Breast epithelium (tissue), 3 donors: ENCODE results near the gene AIG1.

Experiments used
- POLR2A ChIP-seq: fragments of 450-650 bp; IDR thresholded peaks from one replicate; pipeline ENCODE4 v1.6.1; 2016; ENCODE audit warnings: antibody characterized with exemption, mild to moderate bottlenecking, moderate library complexity
- POLR2AphosphoS5 ChIP-seq, 3 donors: sonication (generic); formaldehyde crosslinking; IDR thresholded peaks; one replicate each; pipeline ENCODE4 v1.6.1; 2017; ENCODE audit warnings: antibody characterized with exemption in 3 of 3
- TF ChIP-seq, protein P1 (sequence below), 3 donors: fragments of 450-650 bp; IDR thresholded peaks; one replicate each; pipeline ENCODE4 v1.5.1; 2016 to 2017; ENCODE audit warnings: antibody characterized with exemption in 3 of 3, mild to moderate bottlenecking in 3 of 3, moderate library complexity in 3 of 3

- TF ChIP-seq POLR2AphosphoS5 (IDR thresholded peaks at IDR 0.05): no peak
- TF ChIP-seq, protein P1, sequence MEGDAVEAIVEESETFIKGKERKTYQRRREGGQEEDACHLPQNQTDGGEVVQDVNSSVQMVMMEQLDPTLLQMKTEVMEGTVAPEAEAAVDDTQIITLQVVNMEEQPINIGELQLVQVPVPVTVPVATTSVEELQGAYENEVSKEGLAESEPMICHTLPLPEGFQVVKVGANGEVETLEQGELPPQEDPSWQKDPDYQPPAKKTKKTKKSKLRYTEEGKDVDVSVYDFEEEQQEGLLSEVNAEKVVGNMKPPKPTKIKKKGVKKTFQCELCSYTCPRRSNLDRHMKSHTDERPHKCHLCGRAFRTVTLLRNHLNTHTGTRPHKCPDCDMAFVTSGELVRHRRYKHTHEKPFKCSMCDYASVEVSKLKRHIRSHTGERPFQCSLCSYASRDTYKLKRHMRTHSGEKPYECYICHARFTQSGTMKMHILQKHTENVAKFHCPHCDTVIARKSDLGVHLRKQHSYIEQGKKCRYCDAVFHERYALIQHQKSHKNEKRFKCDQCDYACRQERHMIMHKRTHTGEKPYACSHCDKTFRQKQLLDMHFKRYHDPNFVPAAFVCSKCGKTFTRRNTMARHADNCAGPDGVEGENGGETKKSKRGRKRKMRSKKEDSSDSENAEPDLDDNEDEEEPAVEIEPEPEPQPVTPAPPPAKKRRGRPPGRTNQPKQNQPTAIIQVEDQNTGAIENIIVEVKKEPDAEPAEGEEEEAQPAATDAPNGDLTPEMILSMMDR (IDR thresholded peaks at IDR 0.05): no peak
- no peak for TF ChIP-seq POLR2A
These were observed 35.7 kb upstream of the AIG1 start for GRCh38 chr6:143024977-143025376.
